AG09319 (cell line): ENCODE data around the gene PTPN22.
"Not testable (repeated sequence)": the region's sequence is repeated elsewhere in the genome, so short reads cannot be mapped to it uniquely, and the experiment has no call there.

ENCODE experiments used
- DNase-seq: peaks from one replicate; pipeline ENCODE4 v3.0.0-alpha.2; 2010; ENCODE audit warnings: low read depth; ENCODE audit errors: extremely low read depth
- TF ChIP-seq, protein P1 (sequence below): IDR thresholded peaks from 2 replicates; pipeline ENCODE4 v1.5.1; 2011; ENCODE audit warnings: low read depth, mild to moderate bottlenecking, inconsistent platforms, low read length, moderate library complexity

Gene PTPN22

GRCh38 chr1:113858418-113858817, 13.1 kb downstream of the PTPN22 start:
- TF ChIP-seq, protein P1, sequence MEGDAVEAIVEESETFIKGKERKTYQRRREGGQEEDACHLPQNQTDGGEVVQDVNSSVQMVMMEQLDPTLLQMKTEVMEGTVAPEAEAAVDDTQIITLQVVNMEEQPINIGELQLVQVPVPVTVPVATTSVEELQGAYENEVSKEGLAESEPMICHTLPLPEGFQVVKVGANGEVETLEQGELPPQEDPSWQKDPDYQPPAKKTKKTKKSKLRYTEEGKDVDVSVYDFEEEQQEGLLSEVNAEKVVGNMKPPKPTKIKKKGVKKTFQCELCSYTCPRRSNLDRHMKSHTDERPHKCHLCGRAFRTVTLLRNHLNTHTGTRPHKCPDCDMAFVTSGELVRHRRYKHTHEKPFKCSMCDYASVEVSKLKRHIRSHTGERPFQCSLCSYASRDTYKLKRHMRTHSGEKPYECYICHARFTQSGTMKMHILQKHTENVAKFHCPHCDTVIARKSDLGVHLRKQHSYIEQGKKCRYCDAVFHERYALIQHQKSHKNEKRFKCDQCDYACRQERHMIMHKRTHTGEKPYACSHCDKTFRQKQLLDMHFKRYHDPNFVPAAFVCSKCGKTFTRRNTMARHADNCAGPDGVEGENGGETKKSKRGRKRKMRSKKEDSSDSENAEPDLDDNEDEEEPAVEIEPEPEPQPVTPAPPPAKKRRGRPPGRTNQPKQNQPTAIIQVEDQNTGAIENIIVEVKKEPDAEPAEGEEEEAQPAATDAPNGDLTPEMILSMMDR: no peak
- DNase-seq: no peak

DNA sequence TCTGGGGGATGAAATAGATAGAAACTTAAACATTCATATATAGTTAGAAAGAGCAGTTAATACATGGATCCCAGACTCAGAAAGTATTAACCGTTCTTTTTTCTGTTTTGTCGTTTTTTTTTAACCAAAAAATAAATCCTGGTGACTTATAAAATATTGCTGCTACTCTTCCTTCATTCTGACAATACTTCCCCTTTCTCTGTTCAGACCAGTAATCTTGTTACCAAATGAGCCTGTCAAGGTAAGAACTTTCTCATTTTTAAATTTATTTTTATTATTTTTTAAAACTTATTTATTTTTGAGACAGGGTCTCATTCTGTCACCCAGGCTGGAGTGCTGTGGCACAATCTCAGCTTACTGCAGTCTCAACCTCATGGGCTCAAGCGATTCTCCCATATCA, 13.7 kb downstream of the PTPN22 start:
- no peak for DNase-seq
- TF ChIP-seq, protein P1: no peak

GRCh38 chr1:113856401-113856790, 15.1 kb downstream of the PTPN22 start:
- TF ChIP-seq, protein P1: no peak
- no peak for DNase-seq

- DNase-seq: no peak
- TF ChIP-seq, protein P1: no peak
Observed at GRCh38 chr1:113855630-113856400, 15.7 kb downstream of the PTPN22 start.

DNA sequence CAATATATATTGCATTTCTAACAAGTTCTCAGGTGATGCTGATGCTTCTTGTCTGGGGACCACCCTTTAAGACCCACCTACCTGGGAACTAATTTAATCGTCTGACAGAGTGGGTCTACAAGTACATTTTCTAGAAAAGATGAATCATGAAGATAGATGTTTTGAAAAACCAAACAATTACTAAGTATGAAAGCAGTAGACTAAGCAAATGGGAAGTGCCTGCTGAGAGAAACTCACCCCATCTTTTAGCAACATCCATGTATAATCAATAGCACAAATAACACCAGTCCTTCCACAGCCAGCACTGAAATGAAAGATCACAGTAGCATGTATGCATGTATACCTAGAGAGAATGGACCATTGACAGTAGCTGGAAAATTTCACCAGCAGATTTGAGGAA, 17.3 kb downstream of the PTPN22 start:
- DNase-seq: no peak
- TF ChIP-seq, protein P1: no peak

DNA sequence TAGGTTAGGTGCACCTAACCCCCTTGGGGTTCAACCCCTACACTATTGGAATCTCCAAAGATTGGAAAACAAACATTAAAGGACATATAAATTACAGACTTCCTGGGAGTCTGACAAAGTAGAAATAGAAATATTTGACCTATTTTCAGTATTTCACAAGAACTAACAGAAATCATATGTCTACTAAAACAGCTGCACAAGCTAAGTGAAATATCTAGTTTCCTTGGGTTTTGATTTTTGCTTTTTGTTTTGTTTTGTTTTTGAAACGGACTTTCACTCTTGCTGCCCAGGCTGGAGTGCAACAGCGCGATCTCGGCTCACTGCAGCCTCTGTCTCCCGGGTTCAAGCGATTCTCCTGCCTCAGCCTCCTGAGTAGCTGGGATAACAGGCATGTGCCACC, 18.8 kb downstream of the PTPN22 start:
- DNase-seq: not testable (repeated sequence)

GRCh38 chr1:113850127-113850796, 21.2 kb downstream of the PTPN22 start:
- TF ChIP-seq, protein P1: no peak
- DNase-seq: no peak
